ENCODE results near the gene COL9A3. TPM values are rescaled to one million over a fixed set of nuclear protein-coding genes. Genes with fewer than 3 reads are reported as not detected.
A peak's percentile ranks its signal among the peaks of the same experiment; 100 is the strongest.

COL9A3 gene
- total RNA-seq, 6 experiments from 2014 or later, result 1.5 to 7.6 (median 3.5) TPM

- peak in 1 of 4 donors; percentile 6 for ATAC-seq
- H3K4me1 ChIP-seq, result peaks cover 0 to under 1% (median 0%) of the 10 kb centered on the region in 4 donors
- peak in 1 of 3 donors; percentile 48 for DNase-seq
- no peak overlapping the region for H3K4me3 ChIP-seq
- H3K27me3 ChIP-seq, result no peaks in the 10 kb centered on the region
- intact Hi-C loops (cut with DNase I), result no loop called here
- no peak overlapping the region for H3K27ac ChIP-seq
- WGBS (ENCODE audit: insufficient coverage, low coverage, low lambda C conversion rate, missing lambda C conversion rate), result 83% methylated on average over 1 of the region's 45 CpGs
- TF ChIP-seq, protein P1, sequence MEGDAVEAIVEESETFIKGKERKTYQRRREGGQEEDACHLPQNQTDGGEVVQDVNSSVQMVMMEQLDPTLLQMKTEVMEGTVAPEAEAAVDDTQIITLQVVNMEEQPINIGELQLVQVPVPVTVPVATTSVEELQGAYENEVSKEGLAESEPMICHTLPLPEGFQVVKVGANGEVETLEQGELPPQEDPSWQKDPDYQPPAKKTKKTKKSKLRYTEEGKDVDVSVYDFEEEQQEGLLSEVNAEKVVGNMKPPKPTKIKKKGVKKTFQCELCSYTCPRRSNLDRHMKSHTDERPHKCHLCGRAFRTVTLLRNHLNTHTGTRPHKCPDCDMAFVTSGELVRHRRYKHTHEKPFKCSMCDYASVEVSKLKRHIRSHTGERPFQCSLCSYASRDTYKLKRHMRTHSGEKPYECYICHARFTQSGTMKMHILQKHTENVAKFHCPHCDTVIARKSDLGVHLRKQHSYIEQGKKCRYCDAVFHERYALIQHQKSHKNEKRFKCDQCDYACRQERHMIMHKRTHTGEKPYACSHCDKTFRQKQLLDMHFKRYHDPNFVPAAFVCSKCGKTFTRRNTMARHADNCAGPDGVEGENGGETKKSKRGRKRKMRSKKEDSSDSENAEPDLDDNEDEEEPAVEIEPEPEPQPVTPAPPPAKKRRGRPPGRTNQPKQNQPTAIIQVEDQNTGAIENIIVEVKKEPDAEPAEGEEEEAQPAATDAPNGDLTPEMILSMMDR (IDR thresholded peaks at IDR 0.05), result no peak
- TF ChIP-seq POLR2A (IDR thresholded peaks at IDR 0.05), result no peak
- H3K9me3 ChIP-seq, result no peaks in the 10 kb centered on the region
- peaks cover 0 to 15% (median 4%) of the 10 kb centered on the region in 4 donors for H3K36me3 ChIP-seq
Measured at GRCh38 chr20:62880935-62881661, 64.2 kb downstream of the COL9A3 start.

- no peak for TF ChIP-seq POLR2A (IDR thresholded peaks at IDR 0.05)
- TF ChIP-seq, protein P1 (IDR thresholded peaks at IDR 0.05), result no peak
- ATAC-seq (no peak), DNase-seq (peak in 1 of 3 donors; percentile 42)
- Histone ChIP-seq H3K4me1 (peaks cover 0 to 8% (median under 1%) of the 10 kb centered on the region in 4 donors), H3K4me3 (no peak overlapping the region), H3K27me3 (no peaks in the 10 kb centered on the region), H3K9me3 (no peaks in the 10 kb centered on the region), H3K36me3 (peaks cover 0 to 17% (median 4%) of the 10 kb centered on the region in 4 donors), H3K27ac (no peak overlapping the region)
- intact Hi-C loops (cut with DNase I), result no loop called here
- WGBS (ENCODE audit: insufficient coverage, low coverage, low lambda C conversion rate, missing lambda C conversion rate), result 88% methylated on average over 31 of the region's 46 CpGs
Measured at GRCh38 chr20:62881662-62882395, 65.0 kb downstream of the COL9A3 start.

GRCh38 chr20:62882426-62882825, 65.6 kb downstream of the COL9A3 start:
- Histone ChIP-seq H3K4me1 (peaks cover 0 to 14% (median 4%) of the 10 kb centered on the region in 4 donors), H3K4me3 (no peak overlapping the region), H3K9me3 (no peaks in the 10 kb centered on the region), H3K27me3 (no peaks in the 10 kb centered on the region), H3K27ac (no peak overlapping the region), H3K36me3 (peaks cover 0 to 23% (median 4%) of the 10 kb centered on the region in 4 donors)
- ATAC-seq, result no peak
- peak in 1 of 3 donors; percentile 15 for DNase-seq
- TF ChIP-seq, protein P1 (IDR thresholded peaks at IDR 0.05), result no peak
- no peak for TF ChIP-seq POLR2A (IDR thresholded peaks at IDR 0.05)
- 90% methylated on average over 9 of the region's 15 CpGs for WGBS (ENCODE audit: insufficient coverage, low coverage, low lambda C conversion rate, missing lambda C conversion rate)
- intact Hi-C loops (cut with DNase I), result no loop called here

GRCh38 chr20:62884556-62884955, 67.7 kb downstream of the COL9A3 start:
- intact Hi-C loops (cut with DNase I), result no loop called here
- H3K4me3 ChIP-seq, result no peak overlapping the region
- H3K36me3 ChIP-seq, result peaks cover 0 to 42% (median 11%) of the 10 kb centered on the region in 4 donors
- H3K9me3 ChIP-seq, result no peaks in the 10 kb centered on the region
- H3K27me3 ChIP-seq, result no peaks in the 10 kb centered on the region
- 85% methylated on average over 4 of the region's 8 CpGs for WGBS (ENCODE audit: insufficient coverage, low coverage, low lambda C conversion rate, missing lambda C conversion rate)
- H3K27ac ChIP-seq, result no peak overlapping the region
- ATAC-seq, result no peak
- H3K4me1 ChIP-seq, result peaks cover 0 to 21% (median 10%) of the 10 kb centered on the region in 4 donors
- peak in 1 of 3 donors; percentile 29 for DNase-seq
- TF ChIP-seq POLR2A (IDR thresholded peaks at IDR 0.05), result no peak
- TF ChIP-seq, protein P1 (IDR thresholded peaks at IDR 0.05), result no peak
